Measurements from ENCODE around the gene AUTS2. TPM values are rescaled to one million over a fixed set of nuclear protein-coding genes. Genes with fewer than 3 reads are reported as not detected.

Gene AUTS2
- polyA plus RNA-seq, 1 donor from 2014 or later: 97.3 TPM

- Histone ChIP-seq H4K20me1 (ENCODE audit: insufficient read depth) (no peaks in the 10 kb centered on the region), H3K36me3 (ENCODE audit: insufficient read depth, low read length) (no peaks in the 10 kb centered on the region), H3K9ac (ENCODE audit: low read length) (no peak overlapping the region), H3K4me2 (ENCODE audit: low read length) (no peak overlapping the region), H3K9me3 (ENCODE audit: low read length) (no peaks in the 10 kb centered on the region), H3F3A (ENCODE audit: insufficient read depth, low read length, poor library complexity, severe bottlenecking) (no peaks in the 10 kb centered on the region), H2AFZ (ENCODE audit: low read depth, low read length) (no peak overlapping the region), H3K4me3 (ENCODE audit: low read length) (no peak overlapping the region), H3K27me3 (ENCODE audit: insufficient read depth, low read depth, low read length) (no peaks in the 10 kb centered on the region), H3K79me2 (replicated peaks; ENCODE audit: insufficient read depth, low read length) (no peaks in the 10 kb centered on the region), H3K9me2 (ENCODE audit: insufficient read depth, low read length) (no peaks in the 10 kb centered on the region), H3K27ac (ENCODE audit: low read length) (no peak overlapping the region)
- no peak for TF ChIP-seq MXI1 (conservative IDR thresholded peaks at IDR 0.05; ENCODE audit: poor library complexity, severe bottlenecking)
- no peak for TF ChIP-seq RAD21 (conservative IDR thresholded peaks at IDR 0.05)
- TF ChIP-seq EZH2 (IDR thresholded peaks at IDR 0.05; ENCODE audit: borderline replicate concordance, insufficient read depth, low read length, poor library complexity, severe bottlenecking): no peak
- no peak for TF ChIP-seq POLR2AphosphoS5 (IDR thresholded peaks at IDR 0.05)
- TF ChIP-seq EP300 (conservative IDR thresholded peaks at IDR 0.05; ENCODE audit: poor library complexity, severe bottlenecking): no peak
- TF ChIP-seq TAF1 (IDR thresholded peaks at IDR 0.05; ENCODE audit: low read depth): no peak
- TF ChIP-seq CTCF (IDR thresholded peaks at IDR 0.05; ENCODE audit: poor library complexity, severe bottlenecking): no peak
- no peak for TF ChIP-seq SMC3 (conservative IDR thresholded peaks at IDR 0.05; ENCODE audit: poor library complexity)
- no peak for TF ChIP-seq REST (IDR thresholded peaks at IDR 0.05; ENCODE audit: borderline replicate concordance)
Measured at GRCh38 chr7:70237256-70237655, 639.0 kb downstream of the AUTS2 start.

- H3K36me3 ChIP-seq (ENCODE audit: insufficient read depth, low read length): no peaks in the 10 kb centered on the region
- H3K27ac ChIP-seq (ENCODE audit: low read length): no peak overlapping the region
- no peak overlapping the region for H3K9ac ChIP-seq (ENCODE audit: low read length)
Measured at GRCh38 chr7:70237831-70238575, 639.7 kb downstream of the AUTS2 start.

More at GRCh38 chr7:70237831-70238575, 639.7 kb downstream of the AUTS2 start:
- Histone ChIP-seq H3K9me2 (ENCODE audit: insufficient read depth, low read length) (no peaks in the 10 kb centered on the region), H4K20me1 (ENCODE audit: insufficient read depth) (no peaks in the 10 kb centered on the region), H3F3A (ENCODE audit: insufficient read depth, low read length, poor library complexity, severe bottlenecking) (no peaks in the 10 kb centered on the region), H3K27me3 (ENCODE audit: insufficient read depth, low read depth, low read length) (no peaks in the 10 kb centered on the region), H3K79me2 (replicated peaks; ENCODE audit: insufficient read depth, low read length) (no peaks in the 10 kb centered on the region), H3K4me2 (ENCODE audit: low read length) (no peak overlapping the region), H2AFZ (ENCODE audit: low read depth, low read length) (no peak overlapping the region), H3K9me3 (ENCODE audit: low read length) (no peaks in the 10 kb centered on the region), H3K4me3 (ENCODE audit: low read length) (no peak overlapping the region)
- TF ChIP-seq CTCF (IDR thresholded peaks at IDR 0.05; ENCODE audit: poor library complexity, severe bottlenecking) (no peak), POLR2AphosphoS5 (IDR thresholded peaks at IDR 0.05) (no peak), TAF1 (IDR thresholded peaks at IDR 0.05; ENCODE audit: low read depth) (no peak), EP300 (conservative IDR thresholded peaks at IDR 0.05; ENCODE audit: poor library complexity, severe bottlenecking) (no peak), SMC3 (conservative IDR thresholded peaks at IDR 0.05; ENCODE audit: poor library complexity) (no peak), MXI1 (conservative IDR thresholded peaks at IDR 0.05; ENCODE audit: poor library complexity, severe bottlenecking) (no peak), REST (IDR thresholded peaks at IDR 0.05; ENCODE audit: borderline replicate concordance) (no peak), RAD21 (conservative IDR thresholded peaks at IDR 0.05) (no peak), EZH2 (IDR thresholded peaks at IDR 0.05; ENCODE audit: borderline replicate concordance, insufficient read depth, low read length, poor library complexity, severe bottlenecking) (no peak)
